ENCODE results near the gene KCNS3.

Gene KCNS3

DNA sequence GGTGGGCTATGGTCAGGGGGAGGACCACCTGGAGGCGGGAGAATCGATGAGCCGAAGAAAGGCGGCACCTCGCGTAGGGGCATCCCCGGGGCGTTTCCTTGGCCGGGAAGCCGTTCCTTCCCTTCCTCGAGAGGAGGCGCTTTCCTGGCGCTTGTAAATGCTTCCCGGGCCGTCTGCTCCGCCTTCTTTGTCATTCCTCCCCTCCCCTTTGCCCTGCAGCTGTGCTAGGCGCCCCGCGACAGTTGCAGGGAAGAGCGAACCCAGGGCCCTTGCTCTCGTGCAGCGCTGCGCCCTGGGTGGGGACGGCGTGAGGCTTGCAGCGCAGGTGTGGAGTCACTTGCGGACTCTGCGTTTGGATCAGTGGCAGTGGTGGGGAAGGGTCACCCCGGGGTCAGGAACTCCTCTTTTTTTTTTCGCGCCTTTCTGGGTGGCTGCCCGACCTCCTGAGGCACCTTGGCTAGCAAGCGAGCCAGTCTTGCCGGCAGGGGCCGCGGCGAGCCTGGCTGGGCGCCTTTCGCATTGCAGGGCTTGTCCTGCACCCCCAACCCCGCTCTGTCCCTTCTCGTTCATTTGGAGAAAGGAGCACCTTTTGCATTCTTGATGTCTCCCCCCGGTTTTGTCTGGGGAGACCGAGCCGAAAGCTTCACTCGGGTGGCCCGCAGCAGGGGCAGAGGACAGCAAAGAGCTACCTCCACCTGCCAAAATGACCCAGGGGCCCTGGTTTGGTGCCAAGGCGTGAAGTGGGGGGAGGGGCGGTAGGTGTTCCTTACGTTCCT is 858 bp downstream of the KCNS3 start:
- DNase-seq, result peak; percentile 97

DNA sequence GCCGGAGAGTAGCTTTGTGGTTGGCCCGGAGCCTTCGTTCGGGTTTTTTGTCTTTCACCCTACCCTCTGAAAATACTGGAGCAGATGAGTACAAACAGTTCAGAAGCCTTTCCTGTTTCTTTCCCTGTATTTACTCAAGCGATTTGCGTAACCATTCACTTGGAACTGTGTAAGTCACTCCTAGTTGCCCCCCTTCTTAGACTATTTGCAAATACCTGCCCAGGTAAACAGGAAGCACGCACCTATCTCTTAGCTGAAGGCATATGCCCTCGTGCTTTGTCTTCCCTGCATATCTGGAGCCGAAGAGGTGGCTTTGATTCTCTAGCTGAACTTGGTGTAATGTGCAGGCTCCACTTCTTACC is 1.4 kb downstream of the KCNS3 start:
- DNase-seq, result no peak

DNA sequence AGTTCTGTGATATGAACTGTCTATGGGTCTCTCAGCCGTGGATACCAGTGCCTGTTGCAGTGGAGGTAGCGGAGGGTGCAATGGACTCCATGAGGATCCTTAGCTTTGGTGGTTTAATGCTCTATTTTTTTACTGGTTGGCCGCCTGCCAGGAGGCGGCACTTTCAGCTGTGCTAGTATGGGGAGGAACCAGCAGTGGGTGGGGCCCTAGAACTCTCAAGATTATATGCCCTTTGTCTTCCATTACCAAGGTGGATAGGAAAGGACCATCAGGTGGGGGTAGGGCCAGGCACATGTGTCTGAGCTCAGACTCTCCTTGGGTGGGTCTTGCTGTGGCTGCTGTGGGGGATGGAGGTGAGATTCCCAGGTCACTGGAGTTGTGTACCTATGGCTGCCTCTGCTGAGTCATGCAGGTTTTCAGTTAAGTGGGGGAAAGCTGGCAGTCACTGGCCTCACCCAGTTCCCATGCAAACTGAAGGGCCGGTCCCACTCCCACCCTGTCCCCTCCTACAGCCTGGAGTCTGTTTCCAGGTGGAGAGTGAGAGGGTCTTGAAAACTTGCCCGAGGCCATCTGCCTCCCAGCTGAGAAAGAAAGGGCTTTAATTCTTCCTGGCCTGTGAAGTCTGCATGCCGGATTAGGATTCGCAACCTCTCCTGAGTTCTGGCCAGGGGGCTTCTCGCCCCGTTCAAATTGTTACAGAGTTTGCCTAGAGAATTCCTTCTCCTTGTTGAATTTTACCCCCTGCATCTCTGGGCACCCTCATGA is 14.5 kb downstream of the KCNS3 start:
- no peak for DNase-seq

DNA sequence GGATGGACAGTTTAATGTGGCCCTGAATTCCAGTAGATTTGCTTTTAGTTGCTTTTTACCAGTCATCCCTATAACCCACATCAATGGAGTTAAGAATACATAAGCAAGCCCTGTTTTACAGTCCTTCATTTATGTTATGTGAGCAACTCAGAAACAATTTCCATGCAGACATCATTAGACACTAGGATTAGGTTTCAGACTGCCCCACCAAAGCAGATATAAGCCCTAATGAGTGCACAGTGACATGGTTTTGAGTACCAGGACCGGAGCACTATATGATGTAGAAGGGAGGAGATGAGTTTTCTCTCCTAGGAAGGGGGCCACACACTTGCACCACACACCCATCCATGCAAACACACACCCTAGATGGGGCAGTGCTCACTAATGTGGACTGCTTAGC is 15.5 kb downstream of the KCNS3 start:
- DNase-seq, result no peak

DNA sequence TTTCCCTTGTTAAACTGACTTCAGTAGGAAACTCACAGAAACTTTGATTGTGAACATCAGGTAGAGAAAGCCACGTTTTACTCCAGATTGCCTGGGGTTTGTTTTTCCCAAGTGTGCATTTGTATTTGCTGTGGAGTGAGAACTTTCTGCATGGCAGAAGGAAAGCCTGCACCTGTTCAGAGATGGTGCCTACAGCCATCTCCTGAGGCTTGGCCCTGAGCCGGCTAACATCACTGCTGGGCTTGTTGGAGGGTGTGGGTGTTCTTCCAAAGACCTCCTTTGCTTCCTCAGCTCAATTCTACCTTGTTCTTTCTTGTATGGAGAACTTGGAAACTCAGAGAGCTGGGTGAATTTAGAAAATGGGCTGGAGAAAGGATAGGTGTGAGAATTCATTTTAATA is 16.1 kb downstream of the KCNS3 start:
- DNase-seq, result peak; percentile 27

DNA sequence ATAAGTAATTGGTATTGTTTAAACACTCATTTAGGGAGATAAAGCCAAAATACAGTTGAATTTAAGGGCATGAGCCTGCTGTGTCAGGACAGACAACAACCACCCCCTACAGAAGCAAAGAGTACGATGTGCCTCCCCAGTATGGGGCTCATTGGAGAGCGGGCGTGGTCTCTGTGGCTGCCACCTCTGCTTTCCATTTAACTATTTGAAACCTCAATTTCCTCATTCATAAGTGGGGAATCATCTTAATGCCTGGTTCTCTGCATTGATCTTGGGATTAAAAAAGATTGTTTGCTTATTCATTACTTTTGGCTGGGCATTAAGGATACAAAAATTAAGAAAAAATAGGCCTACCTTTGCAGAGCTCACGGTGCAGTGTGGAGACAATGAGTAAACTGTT is 21.4 kb downstream of the KCNS3 start:
- DNase-seq, result no peak

DNA sequence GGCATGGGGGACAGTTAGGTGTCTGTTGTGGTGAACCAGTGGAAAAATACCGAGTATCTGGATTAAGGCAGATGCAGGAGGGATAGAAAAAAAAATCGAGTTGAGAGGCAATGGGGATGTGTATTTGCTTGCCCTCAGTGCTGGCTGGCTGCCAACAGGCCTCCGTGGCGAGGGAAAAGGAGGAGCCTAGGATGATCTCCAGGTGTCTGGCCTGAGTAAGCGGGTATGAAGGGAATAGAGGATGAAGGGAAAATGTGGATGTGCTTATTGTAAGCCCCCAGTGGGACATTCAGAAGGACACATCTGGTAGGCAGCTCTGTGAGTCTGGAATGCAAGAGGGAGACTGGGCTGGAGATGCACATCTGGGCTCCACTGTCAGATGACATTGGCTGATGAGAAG is 22.8 kb downstream of the KCNS3 start:
- peak; percentile 99 for DNase-seq

DNA sequence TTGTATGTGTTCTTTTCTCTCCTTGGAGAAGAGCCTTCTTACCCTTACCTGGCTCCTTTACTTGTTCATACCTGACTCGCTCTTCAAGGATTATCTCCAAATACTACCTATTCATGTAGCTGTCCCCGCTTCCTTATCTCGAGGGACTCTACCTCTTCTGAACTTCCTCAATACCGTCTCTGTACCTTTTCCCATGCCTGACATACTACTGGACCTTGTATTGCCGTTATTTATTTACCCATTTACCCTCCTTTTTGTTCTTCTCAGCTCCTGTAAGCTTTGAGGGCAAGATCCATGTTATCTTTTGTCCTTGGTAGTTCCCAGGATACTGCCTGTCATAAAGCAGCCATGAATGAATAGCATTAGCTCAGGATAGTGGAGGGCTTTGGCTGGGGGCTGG is 32.5 kb downstream of the KCNS3 start:
- no peak for DNase-seq

DNA sequence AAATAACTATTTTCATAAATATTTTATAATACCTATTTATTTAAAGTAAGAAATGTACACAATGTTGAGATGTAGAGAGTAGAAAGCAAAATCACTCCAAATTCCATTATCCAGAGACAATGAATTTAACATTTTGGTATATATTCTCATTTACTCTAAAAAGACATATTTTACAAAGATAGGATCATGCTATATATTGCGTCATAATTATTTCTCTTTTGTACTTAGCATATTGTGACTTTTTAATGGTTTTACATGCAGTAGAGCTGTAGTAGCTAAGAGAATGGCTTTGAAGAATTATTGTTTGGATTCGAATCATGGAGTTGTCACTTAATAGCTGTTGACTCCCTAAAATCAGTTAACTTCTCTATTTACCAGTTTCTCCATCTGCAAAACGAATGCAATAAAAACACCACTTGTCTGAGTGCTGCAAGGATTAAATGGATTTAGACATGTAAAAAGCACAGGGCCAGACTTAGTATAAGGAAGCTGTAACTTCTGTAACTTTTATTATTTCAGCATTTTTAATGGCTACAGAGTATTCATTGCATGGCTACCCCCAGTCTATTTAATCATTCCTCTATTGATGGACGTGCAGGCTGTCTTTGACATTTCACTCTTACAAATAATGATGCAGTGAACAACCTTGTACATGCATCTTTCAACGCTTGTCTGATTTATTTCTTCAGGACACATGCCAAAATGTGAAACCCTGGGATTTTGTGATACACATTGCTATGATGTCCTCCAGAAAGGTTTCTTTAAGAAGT is 33.2 kb downstream of the KCNS3 start:
- DNase-seq, result no peak

DNA sequence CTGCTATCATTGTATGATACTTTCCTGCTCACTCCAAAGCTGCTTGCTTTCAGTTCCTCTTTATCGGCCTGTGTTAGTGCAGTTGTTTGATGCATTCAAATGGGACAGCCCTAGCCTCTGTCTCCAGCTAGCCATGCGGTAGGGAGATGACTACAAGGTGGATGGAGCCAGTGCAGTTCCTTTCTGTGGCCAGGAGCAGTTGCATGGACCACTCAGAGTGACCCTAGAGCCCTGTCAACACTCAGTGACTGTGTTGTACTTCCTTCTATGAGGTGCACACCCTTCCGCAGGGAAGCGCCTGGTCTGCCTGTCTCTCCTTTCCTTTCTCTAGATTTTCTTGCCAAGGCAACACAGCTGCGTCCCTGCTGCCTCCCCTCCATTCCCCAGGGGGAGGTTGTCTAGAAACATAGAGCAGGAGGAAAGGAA is 33.8 kb downstream of the KCNS3 start:
- peak; percentile 97 for DNase-seq

DNA sequence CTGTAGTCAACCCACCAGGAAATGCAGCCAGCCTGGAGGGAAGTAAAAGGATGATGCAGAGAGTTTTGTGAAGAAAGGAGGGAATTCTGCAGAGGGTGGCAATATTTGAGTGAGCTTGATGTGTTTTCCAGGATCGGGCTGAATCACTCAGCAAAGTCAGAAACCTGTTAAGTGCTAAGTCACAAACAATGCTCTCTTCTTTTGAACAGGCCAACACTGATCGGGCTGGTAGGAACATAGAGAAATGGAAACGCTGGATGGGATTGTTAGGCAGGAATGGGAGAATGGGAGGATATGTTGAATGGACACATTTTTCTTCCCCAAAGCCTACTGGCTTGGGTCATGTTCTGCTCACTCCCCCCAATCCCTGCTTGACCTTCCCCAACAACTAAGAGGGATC is 36.6 kb downstream of the KCNS3 start:
- no peak for DNase-seq

DNA sequence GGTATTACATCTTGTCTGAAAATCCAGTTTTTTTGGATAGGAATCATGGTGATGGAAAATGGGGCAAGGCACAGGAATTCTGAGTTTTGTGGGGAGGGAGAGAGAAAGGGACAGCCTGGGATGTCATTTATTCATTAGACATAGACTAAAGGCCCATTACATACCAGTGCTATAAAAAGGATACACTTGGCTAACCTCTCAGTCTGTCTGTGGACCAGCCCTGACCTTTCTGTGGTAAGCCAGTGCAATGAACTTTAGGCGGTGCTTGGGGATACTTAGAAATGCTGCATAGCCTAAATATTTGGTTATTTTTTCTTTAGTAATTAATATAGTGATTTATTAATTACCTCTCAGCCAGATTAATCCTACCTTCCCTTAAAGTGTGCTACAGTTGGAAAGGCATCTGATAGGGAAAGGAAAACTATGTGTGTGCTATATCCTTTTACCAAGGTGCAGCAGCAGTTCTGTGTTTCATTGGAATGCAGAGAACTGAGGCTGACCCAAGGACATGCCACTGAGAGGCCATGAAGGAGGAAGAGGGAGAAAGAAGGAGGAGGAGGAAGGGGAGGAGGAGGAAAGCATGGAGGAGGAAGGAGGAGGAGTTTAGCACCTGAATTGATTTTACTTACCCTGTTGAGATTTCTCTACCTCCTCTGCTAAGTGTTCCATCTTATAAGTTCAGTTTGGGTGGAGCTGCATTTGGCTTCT is 37.5 kb downstream of the KCNS3 start:
- no peak for DNase-seq

DNA sequence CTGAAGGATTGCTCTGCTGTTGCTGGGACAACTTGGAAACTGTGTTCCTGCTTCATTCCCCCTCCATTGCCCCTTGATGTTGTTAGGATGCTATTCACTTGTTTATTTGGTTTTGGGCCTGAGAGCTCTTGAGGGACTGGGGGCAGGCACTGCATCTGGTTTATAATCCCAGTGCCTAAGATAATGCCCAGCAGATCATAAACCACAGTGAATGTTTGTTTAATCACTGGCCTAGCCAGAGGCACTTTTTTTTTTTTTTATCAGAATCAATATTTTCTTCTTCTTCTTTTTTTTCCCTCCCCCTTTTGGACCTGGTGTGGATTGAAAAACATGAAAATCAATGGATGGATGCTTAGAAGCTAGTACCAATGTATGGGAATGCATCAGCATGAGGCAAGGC is 38.1 kb downstream of the KCNS3 start:
- no peak for DNase-seq

DNA sequence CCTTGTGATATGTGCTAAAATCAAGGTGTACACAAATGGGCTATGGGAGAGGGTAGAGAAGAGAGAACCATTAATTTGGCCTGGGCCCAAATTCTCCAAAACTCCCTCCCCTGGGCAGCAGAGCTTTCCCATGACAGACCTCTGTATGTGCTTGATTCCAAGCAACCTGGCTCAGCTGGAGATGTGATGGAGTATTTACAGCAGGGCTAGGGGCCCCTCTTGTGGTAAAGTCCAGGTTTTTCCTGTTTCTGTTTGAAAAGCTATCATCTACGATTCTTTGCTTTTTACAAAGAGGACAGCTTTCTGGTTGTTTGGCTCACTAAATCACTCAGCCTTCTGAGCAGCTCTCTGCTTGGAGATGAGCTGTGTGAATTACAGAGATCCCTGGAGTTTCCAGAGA is 40.3 kb downstream of the KCNS3 start:
- DNase-seq, result peak; percentile 17

DNA sequence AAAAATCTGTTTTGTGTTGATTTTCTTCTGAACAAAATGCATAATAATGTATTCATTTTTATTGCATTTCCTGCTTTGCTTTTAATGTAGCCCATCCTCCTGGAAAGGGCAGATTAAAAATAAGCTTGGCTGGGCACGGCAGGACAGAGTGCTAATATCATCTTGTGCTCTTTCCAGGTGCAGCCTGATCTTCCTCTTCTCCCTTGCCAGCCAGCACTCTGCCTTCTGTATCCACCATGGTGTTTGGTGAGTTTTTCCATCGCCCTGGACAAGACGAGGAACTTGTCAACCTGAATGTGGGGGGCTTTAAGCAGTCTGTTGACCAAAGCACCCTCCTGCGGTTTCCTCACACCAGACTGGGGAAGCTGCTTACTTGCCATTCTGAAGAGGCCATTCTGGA is 52.3 kb downstream of the KCNS3 start:
- DNase-seq, result no peak

DNA sequence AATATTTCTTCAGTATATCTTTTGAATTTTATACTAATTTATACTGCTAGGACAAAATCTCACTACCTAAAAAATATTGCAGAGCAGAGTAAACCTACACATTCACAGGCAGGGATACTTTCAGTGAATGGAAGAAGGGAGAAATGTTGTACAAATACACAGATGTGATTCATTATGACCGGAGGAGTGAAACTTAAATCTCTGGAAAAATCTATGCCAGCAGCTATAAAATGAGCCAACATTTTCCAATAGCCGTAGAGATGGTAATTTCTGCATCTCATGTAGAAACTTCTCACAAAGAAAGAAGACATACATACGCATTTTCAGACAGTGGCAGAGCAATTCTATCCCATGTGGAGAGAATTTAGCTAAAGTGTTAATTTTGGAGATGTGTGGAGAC is 54.8 kb downstream of the KCNS3 start:
- no peak for DNase-seq

DNA sequence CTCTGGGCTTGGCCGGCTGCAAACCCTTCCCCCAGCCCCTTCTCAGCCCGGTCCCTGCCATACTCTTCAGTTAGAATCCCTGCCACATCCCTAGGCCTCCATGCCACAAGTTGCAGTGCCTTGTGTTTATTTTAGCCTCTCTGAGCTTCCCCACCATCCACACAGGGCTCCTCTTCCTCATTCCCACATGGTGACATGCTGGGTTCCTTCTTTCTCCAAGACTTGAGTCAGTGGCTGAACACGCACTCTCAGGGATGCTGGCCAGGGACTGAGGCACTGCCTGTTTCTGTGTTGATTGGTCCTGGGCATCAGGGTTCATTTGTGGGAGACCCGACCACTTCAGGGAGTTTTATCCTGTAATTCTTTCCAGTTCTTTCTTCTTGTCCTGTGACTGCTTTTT is 56.3 kb downstream of the KCNS3 start:
- no peak for DNase-seq

DNA sequence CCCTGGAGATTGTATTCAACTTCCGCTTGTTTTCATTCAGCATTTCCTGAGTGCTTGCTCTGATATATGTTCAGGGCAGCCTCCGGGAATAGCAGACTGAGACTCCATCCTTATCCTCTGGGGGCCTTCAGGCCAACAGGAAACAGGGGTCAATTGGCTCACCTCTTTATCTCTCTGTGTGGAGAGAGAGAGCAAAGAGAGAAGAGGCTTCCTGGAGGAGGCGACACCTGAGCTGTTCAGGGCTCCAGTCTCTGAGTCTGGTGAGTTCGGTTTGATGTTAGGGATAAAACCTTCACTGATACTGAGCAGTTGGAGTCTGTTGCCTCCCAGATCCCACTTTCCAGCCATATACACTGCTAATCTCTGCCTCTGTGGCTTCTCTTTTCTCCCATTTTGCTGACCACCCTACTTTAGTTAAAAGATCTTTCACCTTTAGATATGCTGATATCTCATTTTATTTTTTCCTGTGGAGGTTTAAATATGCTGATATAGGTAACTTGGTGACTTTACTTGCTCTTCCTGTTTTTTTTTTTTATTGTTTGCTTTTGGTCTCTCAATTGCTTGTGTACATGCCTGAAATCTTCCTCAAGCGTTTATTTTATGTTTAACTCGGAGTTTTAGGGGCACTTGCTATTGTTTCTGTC is 56.9 kb downstream of the KCNS3 start:
- no peak for DNase-seq

DNA sequence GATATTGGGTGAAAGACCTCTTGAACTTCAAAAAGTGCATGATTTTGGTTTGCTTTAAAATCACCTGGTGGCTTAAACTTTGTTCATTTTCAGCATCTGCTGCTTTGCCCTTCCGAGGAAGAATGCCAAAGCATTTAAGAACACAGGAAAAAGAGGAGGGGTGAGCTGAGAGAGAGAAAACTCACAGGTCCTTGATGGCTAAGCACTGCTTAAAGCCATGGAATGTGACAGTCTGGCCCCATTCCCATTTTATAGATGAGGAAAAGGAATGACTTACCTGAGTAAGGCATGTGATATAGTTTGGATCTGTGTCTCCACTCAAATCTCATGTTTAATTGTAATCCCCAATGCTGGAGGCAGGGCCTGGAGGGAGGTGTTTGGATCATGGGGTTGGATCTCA is 58.1 kb downstream of the KCNS3 start:
- DNase-seq, result no peak

DNA sequence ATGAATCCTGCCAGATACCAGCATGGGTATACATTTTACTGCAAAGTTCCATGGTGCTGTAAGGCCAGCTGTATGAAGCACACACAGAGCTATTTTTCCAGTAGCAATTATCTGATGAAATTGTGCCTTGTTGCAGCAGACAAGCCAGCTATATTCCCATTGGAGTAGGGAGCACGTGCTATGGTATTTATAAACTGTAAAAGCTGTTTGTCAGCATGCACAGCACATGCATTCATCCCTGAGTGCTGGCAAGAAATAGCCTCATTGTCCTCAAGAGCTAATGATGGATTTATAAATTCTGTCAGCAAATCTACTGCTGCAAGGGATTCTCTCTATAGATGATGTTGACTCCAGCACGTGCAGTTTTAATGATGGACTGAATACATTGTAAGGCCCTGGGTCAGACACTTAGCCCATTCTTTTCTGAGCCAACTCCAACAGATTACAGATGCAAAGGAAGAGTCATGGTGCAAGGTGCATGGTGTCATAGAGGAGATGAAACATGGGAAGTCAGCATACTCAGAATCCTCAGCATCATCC is 61.7 kb downstream of the KCNS3 start:
- DNase-seq, result no peak

DNA sequence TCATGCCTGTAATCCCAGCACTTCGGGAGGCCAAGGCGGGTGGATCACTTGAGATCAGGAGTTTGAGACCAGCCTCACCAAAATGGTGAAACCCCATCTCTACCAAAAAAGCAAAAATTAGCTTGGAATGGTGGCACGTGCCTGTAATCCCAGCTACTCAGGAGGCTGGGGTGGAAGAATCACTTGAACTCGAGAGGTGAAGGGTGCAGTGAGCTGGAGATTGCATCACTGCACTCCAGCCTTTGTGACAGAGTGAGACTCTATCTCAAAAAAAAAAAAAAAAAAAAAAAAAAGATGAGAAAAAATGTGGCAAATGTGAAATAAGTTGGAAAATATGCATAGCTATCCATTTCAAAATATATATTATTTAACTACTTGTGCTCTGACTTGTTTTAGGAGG is 65.0 kb downstream of the KCNS3 start:
- DNase-seq, result no peak

DNA sequence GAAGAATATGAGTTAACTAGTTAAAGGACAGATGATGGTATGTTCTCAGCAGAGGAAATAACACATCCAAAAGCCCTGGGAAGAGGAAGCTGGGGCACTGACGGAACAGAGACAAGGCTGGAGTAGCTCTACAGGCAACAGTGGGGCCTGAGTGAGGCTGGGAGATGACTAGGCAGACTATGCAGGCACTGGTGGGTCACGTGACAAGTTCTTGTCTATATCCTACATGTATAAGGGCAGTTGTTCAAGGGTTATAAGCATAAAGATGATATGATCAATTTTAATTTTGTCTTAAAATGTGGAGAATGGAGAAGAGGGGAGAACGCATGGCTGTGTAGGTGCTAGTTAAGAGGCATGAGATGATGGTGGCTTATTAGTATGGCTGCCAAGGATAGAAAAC is 68.6 kb downstream of the KCNS3 start:
- DNase-seq, result no peak

All from NCI-H2171 (cell line).